Measurements from ENCODE around the gene DIAPH3.

The DIAPH3 gene

GRCh38 chr13:59970847-59971246 lies 192.9 kb downstream of the DIAPH3 start:
- H3K4me1 ChIP-seq (ENCODE audit: control insufficient read depth in 1 of 2, insufficient read depth in 1 of 2, low read depth in 1 of 2, low read length in 1 of 2), result no peaks in the 10 kb centered on the region
- H3K36me3 ChIP-seq, result no peaks in the 10 kb centered on the region
- TF ChIP-seq CTCF (IDR thresholded peaks at IDR 0.05), result no peak
- no peaks in the 10 kb centered on the region for H3K9me3 ChIP-seq
- H3K27me3 ChIP-seq, result no peaks in the 10 kb centered on the region
- H3K27ac ChIP-seq, result no peak overlapping the region
- H3K4me3 ChIP-seq (ENCODE audit: low read depth in 1 of 2, low read length in 1 of 2), result no peak overlapping the region

DNA sequence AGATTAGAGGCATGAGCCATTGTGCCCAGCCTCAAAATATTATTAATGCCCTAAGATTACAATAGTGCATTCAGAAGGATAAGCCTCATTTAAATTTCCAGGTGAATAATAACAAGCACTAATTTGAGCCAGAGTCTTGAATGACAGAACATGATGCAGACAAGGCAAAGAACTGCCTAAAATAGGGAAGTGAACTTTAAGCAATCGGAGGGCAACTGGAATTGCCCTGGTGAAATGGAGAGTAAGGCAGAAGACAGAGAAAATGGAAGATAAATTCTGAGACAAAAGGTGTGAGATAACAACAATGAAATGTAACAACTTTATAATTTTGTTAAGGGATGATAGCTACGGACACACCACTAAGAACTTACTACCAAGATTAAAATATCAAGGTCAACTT lies 199.9 kb downstream of the DIAPH3 start:
- Histone ChIP-seq H3K4me3 (ENCODE audit: low read depth in 1 of 2, low read length in 1 of 2) (no peak overlapping the region), H3K9me3 (no peaks in the 10 kb centered on the region), H3K36me3 (no peaks in the 10 kb centered on the region), H3K27me3 (no peaks in the 10 kb centered on the region), H3K4me1 (ENCODE audit: control insufficient read depth in 1 of 2, insufficient read depth in 1 of 2, low read depth in 1 of 2, low read length in 1 of 2) (no peaks in the 10 kb centered on the region), H3K27ac (no peak overlapping the region)
- no peak for TF ChIP-seq CTCF (IDR thresholded peaks at IDR 0.05)

GRCh38 chr13:59963383-59963782 lies 200.3 kb downstream of the DIAPH3 start:
- TF ChIP-seq CTCF (IDR thresholded peaks at IDR 0.05), result no peak
- Histone ChIP-seq H3K27me3 (no peaks in the 10 kb centered on the region), H3K4me1 (ENCODE audit: control insufficient read depth in 1 of 2, insufficient read depth in 1 of 2, low read depth in 1 of 2, low read length in 1 of 2) (no peaks in the 10 kb centered on the region), H3K36me3 (no peaks in the 10 kb centered on the region), H3K9me3 (no peaks in the 10 kb centered on the region), H3K4me3 (ENCODE audit: low read depth in 1 of 2, low read length in 1 of 2) (no peak overlapping the region), H3K27ac (no peak overlapping the region)

GRCh38 chr13:59962343-59962742 lies 201.4 kb downstream of the DIAPH3 start:
- H3K4me3 ChIP-seq (ENCODE audit: low read depth in 1 of 2, low read length in 1 of 2), result no peak overlapping the region
- no peak for TF ChIP-seq CTCF (IDR thresholded peaks at IDR 0.05)
- no peaks in the 10 kb centered on the region for H3K4me1 ChIP-seq (ENCODE audit: control insufficient read depth in 1 of 2, insufficient read depth in 1 of 2, low read depth in 1 of 2, low read length in 1 of 2)
- H3K27me3 ChIP-seq, result no peaks in the 10 kb centered on the region
- H3K27ac ChIP-seq, result no peak overlapping the region
- H3K36me3 ChIP-seq, result no peaks in the 10 kb centered on the region
- no peaks in the 10 kb centered on the region for H3K9me3 ChIP-seq

- no peaks in the 10 kb centered on the region for H3K9me3 ChIP-seq
- no peaks in the 10 kb centered on the region for H3K4me1 ChIP-seq (ENCODE audit: control insufficient read depth in 1 of 2, insufficient read depth in 1 of 2, low read depth in 1 of 2, low read length in 1 of 2)
- no peak overlapping the region for H3K4me3 ChIP-seq (ENCODE audit: low read depth in 1 of 2, low read length in 1 of 2)
- no peak overlapping the region for H3K27ac ChIP-seq
- TF ChIP-seq CTCF (IDR thresholded peaks at IDR 0.05), result no peak
- H3K36me3 ChIP-seq, result no peaks in the 10 kb centered on the region
- no peaks in the 10 kb centered on the region for H3K27me3 ChIP-seq
These were observed 203.0 kb downstream of the DIAPH3 start for GRCh38 chr13:59960683-59961082.

- no peaks in the 10 kb centered on the region for H3K4me1 ChIP-seq (ENCODE audit: control insufficient read depth in 1 of 2, insufficient read depth in 1 of 2, low read depth in 1 of 2, low read length in 1 of 2)
- no peak overlapping the region for H3K4me3 ChIP-seq (ENCODE audit: low read depth in 1 of 2, low read length in 1 of 2)
- TF ChIP-seq CTCF (IDR thresholded peaks at IDR 0.05), result no peak
- no peaks in the 10 kb centered on the region for H3K9me3 ChIP-seq
- H3K36me3 ChIP-seq, result no peaks in the 10 kb centered on the region
- H3K27me3 ChIP-seq, result no peaks in the 10 kb centered on the region
- H3K27ac ChIP-seq, result no peak overlapping the region
These were observed 206.3 kb downstream of the DIAPH3 start for GRCh38 chr13:59957438-59957837.
